ENCODE data around the gene RBM23. TPM values are rescaled to one million over a fixed set of nuclear protein-coding genes. Genes with fewer than 3 reads are reported as not detected.
"Not testable (repeated sequence)": the region's sequence is repeated elsewhere in the genome, so short reads cannot be mapped to it uniquely, and the experiment has no call there.

The RBM23 gene
- polyA plus RNA-seq, 2 of the 4 experiments (the other 2 are of a cell fraction) = 65.8 to 68.0 TPM

DNA sequence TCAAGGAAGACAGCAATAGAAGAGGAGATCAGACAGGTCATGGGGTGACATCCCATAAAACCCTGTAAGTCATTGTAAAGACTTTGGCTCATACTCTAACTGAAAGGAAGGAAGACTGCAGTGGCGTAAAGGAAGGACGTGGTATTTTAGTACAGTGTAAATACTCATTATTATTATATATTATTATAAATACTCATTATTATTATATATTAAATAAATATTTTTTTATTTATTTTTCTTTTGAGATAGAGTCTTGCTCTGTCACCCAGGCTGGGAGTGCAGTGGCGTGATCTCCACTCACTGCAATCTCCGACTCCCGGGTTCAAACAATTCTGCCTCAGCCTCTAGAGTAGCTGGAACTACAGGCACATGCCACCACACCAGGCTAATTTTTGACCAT, 62.5 kb downstream of the RBM23 start:
- H3K4me2 ChIP-seq = no peak overlapping the region
- ChIA-PET CTCF (interaction anchor here (1.9 to 9.9 kb wide), 7 partner anchors 17 to 302 kb away, joined by 6 to 259 read pairs (median 90); partner anchors contain the start of gene MMP14), POLR2A (no interaction called here)
- FAIRE-seq = no peak
- H3K9me3 ChIP-seq = peaks cover 7% of the 10 kb centered on the region; the same call in 2 of the 3 replicates
- H3K4me1 ChIP-seq = peaks cover 4% of the 10 kb centered on the region; the same call in 2 of the 3 replicates
- no peak overlapping the region for H3K4me3 ChIP-seq
- DNase-seq (ENCODE audit: low read depth in 1 of 2, low spot score in 1 of 2) = no peak
- TF ChIP-seq, protein P1, sequence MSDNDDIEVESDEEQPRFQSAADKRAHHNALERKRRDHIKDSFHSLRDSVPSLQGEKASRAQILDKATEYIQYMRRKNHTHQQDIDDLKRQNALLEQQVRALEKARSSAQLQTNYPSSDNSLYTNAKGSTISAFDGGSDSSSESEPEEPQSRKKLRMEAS (IDR thresholded peaks at IDR 0.05) = no peak
- TF ChIP-seq, protein P2, sequence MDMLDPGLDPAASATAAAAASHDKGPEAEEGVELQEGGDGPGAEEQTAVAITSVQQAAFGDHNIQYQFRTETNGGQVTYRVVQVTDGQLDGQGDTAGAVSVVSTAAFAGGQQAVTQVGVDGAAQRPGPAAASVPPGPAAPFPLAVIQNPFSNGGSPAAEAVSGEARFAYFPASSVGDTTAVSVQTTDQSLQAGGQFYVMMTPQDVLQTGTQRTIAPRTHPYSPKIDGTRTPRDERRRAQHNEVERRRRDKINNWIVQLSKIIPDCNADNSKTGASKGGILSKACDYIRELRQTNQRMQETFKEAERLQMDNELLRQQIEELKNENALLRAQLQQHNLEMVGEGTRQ (IDR thresholded peaks at IDR 0.05) = no peak
- TF ChIP-seq ZNF302 (CRISPR knock-in tag; IDR thresholded peaks at IDR 0.05) (no peak), RARB (CRISPR knock-in tag; IDR thresholded peaks at IDR 0.05) (no peak), KDM1A (IDR thresholded peaks at IDR 0.05; ENCODE audit: low read depth) (no peak), TFCP2L1 (CRISPR knock-in tag; IDR thresholded peaks at IDR 0.05) (no peak), NFE2L2 (conservative IDR thresholded peaks at IDR 0.05; ENCODE audit: low read length) (no peak), BHLHE40 (IDR thresholded peaks at IDR 0.05; ENCODE audit: low read depth, low read length) (no peak), RAD21 (conservative IDR thresholded peaks at IDR 0.05 in 1 of 2, IDR thresholded peaks at IDR 0.05 in 1 of 2) (no peak), PHF8 (IDR thresholded peaks at IDR 0.05; ENCODE audit: borderline replicate concordance, low read depth) (no peak), NR3C1 (IDR thresholded peaks at IDR 0.05) (no peak), SMC3 (IDR thresholded peaks at IDR 0.05) (no peak), MAZ (IDR thresholded peaks at IDR 0.05; ENCODE audit: borderline replicate concordance, low read depth, low read length) (no peak)
- TF ChIP-seq, protein P3, sequence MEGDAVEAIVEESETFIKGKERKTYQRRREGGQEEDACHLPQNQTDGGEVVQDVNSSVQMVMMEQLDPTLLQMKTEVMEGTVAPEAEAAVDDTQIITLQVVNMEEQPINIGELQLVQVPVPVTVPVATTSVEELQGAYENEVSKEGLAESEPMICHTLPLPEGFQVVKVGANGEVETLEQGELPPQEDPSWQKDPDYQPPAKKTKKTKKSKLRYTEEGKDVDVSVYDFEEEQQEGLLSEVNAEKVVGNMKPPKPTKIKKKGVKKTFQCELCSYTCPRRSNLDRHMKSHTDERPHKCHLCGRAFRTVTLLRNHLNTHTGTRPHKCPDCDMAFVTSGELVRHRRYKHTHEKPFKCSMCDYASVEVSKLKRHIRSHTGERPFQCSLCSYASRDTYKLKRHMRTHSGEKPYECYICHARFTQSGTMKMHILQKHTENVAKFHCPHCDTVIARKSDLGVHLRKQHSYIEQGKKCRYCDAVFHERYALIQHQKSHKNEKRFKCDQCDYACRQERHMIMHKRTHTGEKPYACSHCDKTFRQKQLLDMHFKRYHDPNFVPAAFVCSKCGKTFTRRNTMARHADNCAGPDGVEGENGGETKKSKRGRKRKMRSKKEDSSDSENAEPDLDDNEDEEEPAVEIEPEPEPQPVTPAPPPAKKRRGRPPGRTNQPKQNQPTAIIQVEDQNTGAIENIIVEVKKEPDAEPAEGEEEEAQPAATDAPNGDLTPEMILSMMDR (IDR thresholded peaks at IDR 0.05) = no peak
- H3K27ac ChIP-seq = no peak overlapping the region
- 94% methylated on average over 5 of the region's 5 CpGs for WGBS (ENCODE audit: missing lambda C conversion rate)
- no peak for ATAC-seq

DNA sequence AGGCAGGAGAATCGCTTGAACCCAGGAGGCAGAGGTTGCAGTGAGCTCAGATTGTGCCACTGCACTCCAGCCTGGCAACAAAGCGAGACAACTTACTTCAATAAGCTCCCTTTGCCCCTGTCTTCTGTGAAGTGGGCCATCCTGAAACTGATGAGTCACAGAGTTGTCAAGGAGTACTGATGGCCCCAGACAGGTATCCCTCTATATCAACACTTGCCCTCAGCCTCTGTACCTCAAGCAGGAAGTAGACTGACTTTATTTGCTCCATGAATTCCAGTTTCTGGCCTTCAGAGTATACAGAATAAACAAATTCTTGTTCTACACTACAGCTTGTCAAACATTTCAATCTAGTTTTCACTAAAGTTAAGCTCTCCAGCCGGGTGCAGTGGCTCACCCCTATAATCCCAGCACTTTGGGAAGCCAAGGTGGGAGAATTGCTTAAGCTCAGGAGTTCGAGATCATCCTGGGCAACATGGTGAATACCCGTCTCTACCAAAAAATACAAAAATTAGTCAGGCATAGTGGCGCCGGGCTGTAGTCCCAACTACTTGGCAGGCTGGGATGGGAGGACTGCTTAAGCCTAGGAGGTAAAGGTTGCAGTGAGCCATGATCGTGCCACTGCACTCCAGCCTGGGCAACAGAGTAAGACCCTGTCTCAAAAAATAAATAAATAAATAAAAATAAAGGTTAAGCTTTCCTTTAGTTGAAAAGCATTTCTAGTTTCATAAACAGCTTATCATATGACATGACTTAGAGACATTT, 63.8 kb downstream of the RBM23 start:
- Histone ChIP-seq H3K4me1 (peaks cover 4% of the 10 kb centered on the region; the same call in 2 of the 3 replicates), H3K4me2 (no peak overlapping the region), H3K9me3 (no peaks in the 10 kb centered on the region), H3K27ac (no peak overlapping the region), H3K4me3 (no peak overlapping the region)
- DNase-seq (ENCODE audit: low read depth in 1 of 2, low spot score in 1 of 2) = peak in 1 of 2 experiments; percentile 27
- TF ChIP-seq KDM5A (IDR thresholded peaks at IDR 0.05) (no peak), POLR2AphosphoS2 (conservative IDR thresholded peaks at IDR 0.05; ENCODE audit: low read length) (no peak), TFCP2L1 (CRISPR knock-in tag; IDR thresholded peaks at IDR 0.05) (no peak), POLR2A (IDR thresholded peaks at IDR 0.05; ENCODE audit: low read length) (no peak), HOXB5 (CRISPR knock-in tag; IDR thresholded peaks at IDR 0.05) (no peak), EP300 (IDR thresholded peaks at IDR 0.05) (no peak), JUN (IDR thresholded peaks at IDR 0.05) (no peak), ZNF302 (CRISPR knock-in tag; IDR thresholded peaks at IDR 0.05) (no peak), HOXB13 (CRISPR knock-in tag; IDR thresholded peaks at IDR 0.05; ENCODE audit: low read depth) (no peak), HEYL (CRISPR knock-in tag; IDR thresholded peaks at IDR 0.05) (no peak), HDAC2 (IDR thresholded peaks at IDR 0.05) (no peak)
- TF ChIP-seq, protein P4, sequence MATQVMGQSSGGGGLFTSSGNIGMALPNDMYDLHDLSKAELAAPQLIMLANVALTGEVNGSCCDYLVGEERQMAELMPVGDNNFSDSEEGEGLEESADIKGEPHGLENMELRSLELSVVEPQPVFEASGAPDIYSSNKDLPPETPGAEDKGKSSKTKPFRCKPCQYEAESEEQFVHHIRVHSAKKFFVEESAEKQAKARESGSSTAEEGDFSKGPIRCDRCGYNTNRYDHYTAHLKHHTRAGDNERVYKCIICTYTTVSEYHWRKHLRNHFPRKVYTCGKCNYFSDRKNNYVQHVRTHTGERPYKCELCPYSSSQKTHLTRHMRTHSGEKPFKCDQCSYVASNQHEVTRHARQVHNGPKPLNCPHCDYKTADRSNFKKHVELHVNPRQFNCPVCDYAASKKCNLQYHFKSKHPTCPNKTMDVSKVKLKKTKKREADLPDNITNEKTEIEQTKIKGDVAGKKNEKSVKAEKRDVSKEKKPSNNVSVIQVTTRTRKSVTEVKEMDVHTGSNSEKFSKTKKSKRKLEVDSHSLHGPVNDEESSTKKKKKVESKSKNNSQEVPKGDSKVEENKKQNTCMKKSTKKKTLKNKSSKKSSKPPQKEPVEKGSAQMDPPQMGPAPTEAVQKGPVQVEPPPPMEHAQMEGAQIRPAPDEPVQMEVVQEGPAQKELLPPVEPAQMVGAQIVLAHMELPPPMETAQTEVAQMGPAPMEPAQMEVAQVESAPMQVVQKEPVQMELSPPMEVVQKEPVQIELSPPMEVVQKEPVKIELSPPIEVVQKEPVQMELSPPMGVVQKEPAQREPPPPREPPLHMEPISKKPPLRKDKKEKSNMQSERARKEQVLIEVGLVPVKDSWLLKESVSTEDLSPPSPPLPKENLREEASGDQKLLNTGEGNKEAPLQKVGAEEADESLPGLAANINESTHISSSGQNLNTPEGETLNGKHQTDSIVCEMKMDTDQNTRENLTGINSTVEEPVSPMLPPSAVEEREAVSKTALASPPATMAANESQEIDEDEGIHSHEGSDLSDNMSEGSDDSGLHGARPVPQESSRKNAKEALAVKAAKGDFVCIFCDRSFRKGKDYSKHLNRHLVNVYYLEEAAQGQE (IDR thresholded peaks at IDR 0.05) = no peak
- TF ChIP-seq, protein P2 (IDR thresholded peaks at IDR 0.05) = no peak
- TF ChIP-seq, protein P5, sequence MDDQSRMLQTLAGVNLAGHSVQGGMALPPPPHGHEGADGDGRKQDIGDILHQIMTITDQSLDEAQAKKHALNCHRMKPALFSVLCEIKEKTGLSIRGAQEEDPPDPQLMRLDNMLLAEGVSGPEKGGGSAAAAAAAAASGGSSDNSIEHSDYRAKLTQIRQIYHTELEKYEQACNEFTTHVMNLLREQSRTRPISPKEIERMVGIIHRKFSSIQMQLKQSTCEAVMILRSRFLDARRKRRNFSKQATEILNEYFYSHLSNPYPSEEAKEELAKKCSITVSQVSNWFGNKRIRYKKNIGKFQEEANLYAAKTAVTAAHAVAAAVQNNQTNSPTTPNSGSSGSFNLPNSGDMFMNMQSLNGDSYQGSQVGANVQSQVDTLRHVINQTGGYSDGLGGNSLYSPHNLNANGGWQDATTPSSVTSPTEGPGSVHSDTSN (IDR thresholded peaks at IDR 0.05) = no peak
- POLR2A ChIA-PET = interaction anchor here (0.6 to 1.1 kb wide), 3 partner anchors 9 to 445 kb away, joined by 3 read pairs; no protein-coding TSS in a partner anchor
- ATAC-seq = no peak
- WGBS (ENCODE audit: missing lambda C conversion rate) = 86% methylated on average over 8 of the region's 8 CpGs
- FAIRE-seq = no peak
- CTCF ChIA-PET = interaction anchor here (0.6 to 9.9 kb wide), 24 partner anchors 11 to 431 kb away, joined by 3 to 259 read pairs (median 26); partner anchors contain the start of genes LRP10, MMP14, MRPL52 and OXA1L

DNA sequence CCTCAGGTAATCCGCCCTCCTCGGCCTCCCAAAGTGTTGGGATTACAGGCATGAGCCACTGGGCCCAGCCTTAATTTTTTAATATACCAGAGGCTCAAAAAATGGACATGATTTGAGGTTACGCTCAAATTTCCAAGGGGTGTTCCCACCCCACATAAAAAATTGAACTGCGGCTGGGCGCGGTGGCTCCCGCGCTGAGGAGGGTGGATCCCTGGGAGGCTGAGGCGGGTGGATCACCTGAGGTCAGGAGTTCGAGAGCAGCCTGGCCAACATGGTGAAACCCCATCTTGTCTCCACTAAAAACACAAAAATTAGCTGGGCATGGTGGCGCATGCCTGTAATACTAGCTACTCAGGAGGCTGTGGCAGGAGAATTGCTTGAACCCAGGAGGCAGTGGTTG, 64.7 kb downstream of the RBM23 start:
- not testable (repeated sequence) for FAIRE-seq

More for the DNA sequence above, 64.7 kb downstream of the RBM23 start:
- CTCF ChIA-PET = interaction anchor here (0.6 to 9.9 kb wide), 43 partner anchors 12 to 316 kb away, joined by 3 to 259 read pairs (median 9); partner anchors contain the start of genes DAD1, LRP10, MMP14 and MRPL52
- 90% methylated on average over 11 of the region's 11 CpGs for WGBS (ENCODE audit: missing lambda C conversion rate)
- H3K4me2 ChIP-seq; POLR2A ChIA-PET; ATAC-seq; H3K4me1 ChIP-seq; DNase-seq (ENCODE audit: low read depth in 1 of 2, low spot score in 1 of 2); H3K27ac ChIP-seq; H3K9me3 ChIP-seq; H3K4me3 ChIP-seq: not testable (repeated sequence)
